Peyer's patch (tissue), 4 donors: ENCODE results near the gene MYF5.

ENCODE experiments used
- POLR2A ChIP-seq, 2 donors: fragments of 450-650 bp; IDR thresholded peaks; one replicate each; pipeline ENCODE4 v1.5.1; 2017; ENCODE audit warnings: antibody characterized with exemption in 2 of 2, mild to moderate bottlenecking in 2 of 2, moderate library complexity in 2 of 2
- TF ChIP-seq, protein P1 (sequence below), 6 experiments: fragments of 450-650 bp in 4 of 6; fragments of 200-600 bp in 2 of 6; sonication (generic) in 1 of 6; IDR thresholded peaks; one replicate each; pipeline ENCODE4 v1.5.1; 2017 to 2019; ENCODE audit warnings: antibody characterized with exemption in 6 of 6, mild to moderate bottlenecking in 3 of 6, moderate library complexity in 1 of 6

GRCh38 chr12:80704420-80704819, 12.3 kb upstream of the MYF5 start:
- TF ChIP-seq, protein P1, sequence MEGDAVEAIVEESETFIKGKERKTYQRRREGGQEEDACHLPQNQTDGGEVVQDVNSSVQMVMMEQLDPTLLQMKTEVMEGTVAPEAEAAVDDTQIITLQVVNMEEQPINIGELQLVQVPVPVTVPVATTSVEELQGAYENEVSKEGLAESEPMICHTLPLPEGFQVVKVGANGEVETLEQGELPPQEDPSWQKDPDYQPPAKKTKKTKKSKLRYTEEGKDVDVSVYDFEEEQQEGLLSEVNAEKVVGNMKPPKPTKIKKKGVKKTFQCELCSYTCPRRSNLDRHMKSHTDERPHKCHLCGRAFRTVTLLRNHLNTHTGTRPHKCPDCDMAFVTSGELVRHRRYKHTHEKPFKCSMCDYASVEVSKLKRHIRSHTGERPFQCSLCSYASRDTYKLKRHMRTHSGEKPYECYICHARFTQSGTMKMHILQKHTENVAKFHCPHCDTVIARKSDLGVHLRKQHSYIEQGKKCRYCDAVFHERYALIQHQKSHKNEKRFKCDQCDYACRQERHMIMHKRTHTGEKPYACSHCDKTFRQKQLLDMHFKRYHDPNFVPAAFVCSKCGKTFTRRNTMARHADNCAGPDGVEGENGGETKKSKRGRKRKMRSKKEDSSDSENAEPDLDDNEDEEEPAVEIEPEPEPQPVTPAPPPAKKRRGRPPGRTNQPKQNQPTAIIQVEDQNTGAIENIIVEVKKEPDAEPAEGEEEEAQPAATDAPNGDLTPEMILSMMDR (IDR thresholded peaks at IDR 0.05), result no peak
- no peak for TF ChIP-seq POLR2A (IDR thresholded peaks at IDR 0.05)
